HCT116 (cell line): ENCODE data around the gene OPHN1. TPM values are rescaled to one million over a fixed set of nuclear protein-coding genes. Genes with fewer than 3 reads are reported as not detected.

Source experiments
- ATAC-seq: fragments of 200-7000 bp; cut with Tn5 transposase; 2 replicates; pipeline ENCODE4 v1.9.1; 2020; ENCODE audit warnings: mild to moderate bottlenecking, moderate library complexity
- BruUV-seq: library from RNA; stranded (reverse); fragments of 400-500 nt; replicated peaks from 2 replicates; lab custom pipeline; 2021; lab: Mats Ljungman, UMichigan
- CTCF ChIA-PET: fragments of 300-600 bp; sonication (Branson Sonifier 250); formaldehyde crosslinking; loops from one replicate; lab custom pipeline; 2021; ENCODE audit warnings: antibody characterized with exemption; lab: Charles Lee
- POLR2A ChIA-PET: fragments of 300-600, 350-600 bp; sonication (Branson Sonifier 250); formaldehyde crosslinking; loops from one replicate; lab custom pipeline; 2021; ENCODE audit warnings: antibody characterized with exemption; lab: Charles Lee
- RAD21 ChIA-PET, 2 experiments: fragments of 300-600 bp; sonication (Branson Sonifier 250); formaldehyde crosslinking; loops; one replicate each; lab custom pipeline; 2023; ENCODE audit warnings: low total read pairs in 2 of 2; ENCODE audit not compliant: uncharacterized antibody in 2 of 2, unreplicated experiment in 2 of 2, low non-redundant PET in 1 of 2; lab: Charles Lee
- DNase-seq: peaks from one replicate; pipeline ENCODE4 v3.0.0-alpha.2; 2010; ENCODE audit warnings: low read depth, low spot score
- H2AFZ ChIP-seq: fragments of 200-600 bp; shearing (Covaris generic), sonication (generic); 2 replicates; pipeline ENCODE4 v1.6.1; 2017; ENCODE audit warnings: low read depth, mixed run types, mixed read lengths, antibody characterized with exemption, low read length; ENCODE audit not compliant: poor library complexity, severe bottlenecking
- H3K27ac ChIP-seq: 2 replicates; pipeline ENCODE4 v1.5.1; 2012; ENCODE audit warnings: low read depth, low read length
- H3K27me3 ChIP-seq: fragments of 200-600 bp; sonication (generic); 2 replicates; pipeline ENCODE4 v1.6.1; 2016; ENCODE audit warnings: mixed run types, low read length, mixed read lengths; ENCODE audit not compliant: insufficient read depth
- H3K36me3 ChIP-seq, 2 experiments: fragments of 200-500 bp in 1 of 2; fragments of 200-600 bp in 1 of 2; sonication (Bioruptor generic) in 1 of 2; sonication (generic) in 1 of 2; 2 replicates each; pipeline versions ENCODE4 v1.5.1 to v1.6.1; 2014 to 2016; ENCODE audit warnings: low read length in 2 of 2, inconsistent platforms in 1 of 2, mixed read lengths in 1 of 2, mixed run types in 1 of 2; ENCODE audit not compliant: insufficient read depth in 2 of 2, control insufficient read depth in 1 of 2
- H3K4me1 ChIP-seq, 2 experiments: fragments of 200-600 bp in 1 of 2; sonication (generic) in 1 of 2; 2 replicates each; pipeline versions ENCODE4 v1.5.1 to v1.6.1; 2012 to 2017; ENCODE audit warnings: low read length in 2 of 2, inconsistent platforms in 1 of 2, mild to moderate bottlenecking in 1 of 2, mixed read lengths in 1 of 2, mixed run types in 1 of 2, moderate library complexity in 1 of 2; ENCODE audit not compliant: insufficient read depth in 2 of 2, control insufficient read depth in 1 of 2
- H3K4me2 ChIP-seq: fragments of 200-600 bp; sonication (generic); 2 replicates; pipeline ENCODE4 v1.6.1; 2017; ENCODE audit warnings: mixed run types, low read length, mixed read lengths
- H3K4me3 ChIP-seq, 2 experiments: fragments of 200-600 bp in 1 of 2; sonication (generic) in 1 of 2; replicated peaks in 1 of 2; 2 replicates each; pipeline ENCODE4 v1.5.1; 2011 to 2016; ENCODE audit warnings: low read length in 2 of 2, control low read depth in 1 of 2, low read depth in 1 of 2, mild to moderate bottlenecking in 1 of 2, mixed read lengths in 1 of 2, mixed run types in 1 of 2
- H3K79me2 ChIP-seq: fragments of 200-600 bp; sonication (generic); 2 replicates; pipeline ENCODE4 v1.6.1; 2017; ENCODE audit warnings: mild to moderate bottlenecking, mixed run types, low read length, moderate library complexity, mixed read lengths; ENCODE audit not compliant: insufficient read depth
- H3K9ac ChIP-seq: fragments of 200-600 bp; sonication (generic); 2 replicates; pipeline ENCODE4 v1.6.1; 2016; ENCODE audit warnings: low read length, mixed read lengths
- H3K9me2 ChIP-seq: fragments of 200-600 bp; sonication (generic), shearing (Covaris generic); 2 replicates; pipeline ENCODE4 v1.6.1; 2017; ENCODE audit warnings: mixed run types, mild to moderate bottlenecking, moderate library complexity; ENCODE audit not compliant: insufficient read depth
- H3K9me3 ChIP-seq, 2 experiments: fragments of 200-500 bp in 1 of 2; fragments of 200-600 bp in 1 of 2; sonication (Bioruptor generic) in 1 of 2; sonication (generic) in 1 of 2; 2 replicates each; pipeline ENCODE4 v1.6.1; 2014 to 2017; ENCODE audit warnings: low read length in 2 of 2, mixed read lengths in 2 of 2, inconsistent platforms in 1 of 2, low read depth in 1 of 2, mild to moderate bottlenecking in 1 of 2, mixed run types in 1 of 2, moderate library complexity in 1 of 2; ENCODE audit not compliant: control insufficient read depth in 1 of 2, insufficient read depth in 1 of 2
- H4K20me1 ChIP-seq: fragments of 200-600 bp; sonication (generic), shearing (Covaris generic); 2 replicates; pipeline ENCODE4 v1.6.1; 2017; ENCODE audit warnings: mixed run types, mild to moderate bottlenecking, moderate library complexity; ENCODE audit not compliant: insufficient read depth
- CBX3 ChIP-seq: IDR thresholded peaks from 2 replicates; pipeline ENCODE4 v1.6.1; 2012; ENCODE audit warnings: low read depth
- EGR1 ChIP-seq: IDR thresholded peaks from 2 replicates; pipeline ENCODE4 v1.6.1; 2012; ENCODE audit warnings: low read depth
- ELF1 ChIP-seq: IDR thresholded peaks from 2 replicates; pipeline ENCODE4 v1.6.1; 2012; ENCODE audit warnings: low read depth, borderline replicate concordance
- EZH2 ChIP-seq: fragments of 200-600 bp; sonication (generic); IDR thresholded peaks from 2 replicates; pipeline ENCODE4 v1.6.1; 2017; ENCODE audit warnings: antibody characterized with exemption, mixed run types
- JUND ChIP-seq: IDR thresholded peaks from 2 replicates; pipeline ENCODE4 v1.6.1; 2012
- POLR2AphosphoS5 ChIP-seq: IDR thresholded peaks from 2 replicates; pipeline ENCODE4 v1.6.1; 2011; ENCODE audit warnings: mild to moderate bottlenecking, low read depth, low read length, moderate library complexity
- SRF ChIP-seq: IDR thresholded peaks from 2 replicates; pipeline ENCODE4 v1.6.1; 2012; ENCODE audit warnings: low read depth
- intact Hi-C: fragments of 100-400 bp; cut with micrococcal nuclease; formaldehyde crosslinking; loops from 2 replicates; pipeline ENCODE4 v1.10.0; 2022
- total RNA-seq: library from RNA; stranded (reverse); gene quantifications from one replicate; pipeline ENCODE4 v1.2.1, GENCODE V29; 2021; ENCODE audit not compliant: unreplicated experiment

Gene OPHN1
- total RNA-seq, 1 experiment from 2014 or later = 2.9 TPM

DNA sequence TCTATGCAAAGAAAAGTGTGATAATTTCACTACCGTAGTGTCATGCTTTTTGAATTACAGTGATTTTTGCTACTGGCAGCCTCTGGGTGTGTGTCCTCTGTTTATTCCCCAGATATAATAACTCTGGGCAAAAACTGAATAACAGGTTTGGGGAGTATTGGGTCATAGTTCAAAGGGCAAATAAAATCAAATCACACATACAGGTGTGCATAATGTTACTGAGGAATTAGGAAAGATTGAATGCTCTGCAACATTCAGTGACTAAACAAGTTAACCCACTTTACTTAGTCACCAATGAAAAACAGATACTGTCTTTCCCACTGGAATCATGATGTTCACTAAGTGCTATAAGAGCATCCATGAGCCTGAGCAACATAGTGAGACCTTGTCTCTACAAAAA lies 224.3 kb downstream of the OPHN1 start:
- DNase-seq = no peak
- Histone ChIP-seq H3K36me3 (no peaks in the 10 kb centered on the region), H3K9me2 (no peaks in the 10 kb centered on the region), H3K9ac (no peak overlapping the region), H3K27me3 (no peaks in the 10 kb centered on the region), H3K4me1 (no peaks in the 10 kb centered on the region), H4K20me1 (no peaks in the 10 kb centered on the region), H2AFZ (no peak overlapping the region)
- RAD21 ChIA-PET = no interaction called here
- CTCF ChIA-PET = no interaction called here
- no peak for TF ChIP-seq SRF
- no peak for TF ChIP-seq JUND
- no peak for TF ChIP-seq CBX3
- no peak for TF ChIP-seq EGR1
- TF ChIP-seq EZH2 = no peak
- TF ChIP-seq, all 23 proteins: peak for 0
- POLR2A ChIA-PET = no interaction called here
- H3K4me3 ChIP-seq = no peak overlapping the region
- BruUV-seq = no TSS peak
- no peaks in the 10 kb centered on the region for H3K79me2 ChIP-seq
- intact Hi-C loops = no loop called here
- no peaks in the 10 kb centered on the region for H3K9me3 ChIP-seq
- no peak for ATAC-seq
- H3K27ac ChIP-seq = no peak overlapping the region
- H3K4me2 ChIP-seq = no peak overlapping the region

DNA sequence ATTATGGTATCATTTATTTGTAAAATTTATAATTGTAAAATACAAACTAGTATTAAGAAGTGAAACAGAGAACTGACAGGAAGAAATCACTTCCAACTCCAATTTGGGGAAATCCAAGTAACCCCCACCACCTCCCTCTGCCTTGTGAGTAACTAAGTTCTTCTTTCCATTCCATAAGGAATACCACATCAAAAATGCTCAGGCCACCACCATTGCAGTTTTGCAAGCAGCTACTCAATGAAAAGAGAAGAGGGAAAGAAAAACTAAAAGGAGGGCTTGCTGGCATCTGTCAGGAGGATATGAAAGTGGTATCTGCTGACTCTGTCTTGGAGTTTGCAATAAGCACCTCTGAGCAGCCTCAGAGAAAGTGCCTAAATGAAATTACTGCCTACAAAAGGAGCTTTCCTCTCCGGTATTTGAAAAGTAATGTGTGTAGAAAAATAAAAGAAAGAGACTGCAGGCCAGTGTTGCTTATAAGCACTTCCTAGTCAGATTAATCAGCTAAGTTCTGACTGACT lies 228.7 kb downstream of the OPHN1 start:
- Histone ChIP-seq H3K27ac (no peak overlapping the region), H3K4me2 (no peak overlapping the region), H3K27me3 (no peaks in the 10 kb centered on the region), H3K79me2 (no peaks in the 10 kb centered on the region), H3K4me3 (no peak overlapping the region), H2AFZ (no peak overlapping the region), H4K20me1 (no peaks in the 10 kb centered on the region), H3K9me2 (no peaks in the 10 kb centered on the region), H3K36me3 (no peaks in the 10 kb centered on the region), H3K4me1 (peaks cover 0 to under 1% of the 10 kb centered on the region in 2 experiments; a peak in 2 of 4 replicates), H3K9me3 (no peaks in the 10 kb centered on the region), H3K9ac (no peak overlapping the region)
- TF ChIP-seq POLR2AphosphoS5 (no peak), ELF1 (no peak)
- no peak for DNase-seq
- ChIA-PET RAD21 (no interaction called here), POLR2A (no interaction called here), CTCF (no interaction called here)
- no TSS peak for BruUV-seq
- ATAC-seq = no peak
- intact Hi-C loops = no loop called here
